Neural cell (in vitro differentiated cells): ENCODE measurements around the gene SLC13A3. TPM values are rescaled to one million over a fixed set of nuclear protein-coding genes. Genes with fewer than 3 reads are reported as not detected.

Experiments
- H2AFZ ChIP-seq: fragments of 200-600, 300-800 bp; sonication (generic), shearing (Covaris generic); 2 replicates; pipeline ENCODE4 v1.6.0; 2014; ENCODE audit warnings: low read depth, mild to moderate bottlenecking, antibody characterized with exemption, low read length, moderate library complexity
- H3F3A ChIP-seq: fragments of 200-600 bp; shearing (Covaris generic); 2 replicates; pipeline ENCODE4 v1.6.1; 2016; ENCODE audit warnings: mild to moderate bottlenecking, moderate library complexity, mixed read lengths, antibody characterized with exemption, low read length; ENCODE audit not compliant: insufficient read depth, poor library complexity, severe bottlenecking
- H3K27ac ChIP-seq: fragments of 200-600, 300-800 bp; sonication (generic), shearing (Covaris generic); 2 replicates; pipeline ENCODE4 v1.5.1; 2014; ENCODE audit warnings: mild to moderate bottlenecking, low read length, moderate library complexity
- H3K27me3 ChIP-seq: fragments of 300-800, 200-600 bp; sonication (generic), shearing (Covaris generic); 2 replicates; pipeline ENCODE4 v1.6.0; 2014; ENCODE audit warnings: mild to moderate bottlenecking, low read depth, low read length, moderate library complexity; ENCODE audit not compliant: insufficient read depth
- H3K36me3 ChIP-seq: fragments of 300-800, 200-600 bp; sonication (generic), shearing (Covaris generic); 2 replicates; pipeline ENCODE4 v1.5.1; 2014; ENCODE audit warnings: mild to moderate bottlenecking, antibody characterized with exemption, low read length, moderate library complexity; ENCODE audit not compliant: insufficient read depth
- H3K4me2 ChIP-seq: fragments of 300-800, 200-600 bp; sonication (generic), shearing (Covaris generic); 2 replicates; pipeline ENCODE4 v1.6.0; 2014; ENCODE audit warnings: mild to moderate bottlenecking, low read length
- H3K4me3 ChIP-seq: fragments of 300-800, 200-600 bp; sonication (generic), shearing (Covaris generic); 2 replicates; pipeline ENCODE4 v1.5.1; 2014; ENCODE audit warnings: mild to moderate bottlenecking, low read length, moderate library complexity
- H3K79me2 ChIP-seq: fragments of 200-600 bp; shearing (Covaris generic); replicated peaks from 2 replicates; pipeline ENCODE4 v1.6.0; 2014; ENCODE audit warnings: mild to moderate bottlenecking, low read length, moderate library complexity; ENCODE audit not compliant: insufficient read depth
- H3K9ac ChIP-seq: fragments of 300-800, 200-600 bp; sonication (generic), shearing (Covaris generic); 2 replicates; pipeline ENCODE4 v1.6.1; 2016; ENCODE audit warnings: mild to moderate bottlenecking, low read length, mixed read lengths
- H3K9me2 ChIP-seq: fragments of 200-600 bp; shearing (Covaris generic); 2 replicates; pipeline ENCODE4 v1.6.1; 2016; ENCODE audit warnings: mild to moderate bottlenecking, low read length, mixed read lengths; ENCODE audit not compliant: insufficient read depth
- H3K9me3 ChIP-seq: fragments of 200-600, 300-800 bp; sonication (generic), shearing (Covaris generic); 2 replicates; pipeline ENCODE4 v1.6.1; 2016; ENCODE audit warnings: mild to moderate bottlenecking, mixed run types, low read length, moderate library complexity, mixed read lengths
- H4K20me1 ChIP-seq: fragments of 200-600 bp; shearing (Covaris generic); 2 replicates; pipeline ENCODE4 v1.6.1; 2016; ENCODE audit warnings: mild to moderate bottlenecking, mixed run types; ENCODE audit not compliant: insufficient read depth
- EP300 ChIP-seq: fragments of 450-650 bp; conservative IDR thresholded peaks from 2 replicates; pipeline ENCODE4 v1.6.1; 2014; ENCODE audit warnings: antibody characterized with exemption, mild to moderate bottlenecking, moderate library complexity; ENCODE audit not compliant: poor library complexity, severe bottlenecking
- EZH2 ChIP-seq: fragments of 200-600, 300-800 bp; shearing (Covaris generic), sonication (generic); IDR thresholded peaks from 2 replicates; pipeline ENCODE4 v1.6.1; 2014; ENCODE audit warnings: antibody characterized with exemption, low read length, borderline replicate concordance, mild to moderate bottlenecking; ENCODE audit not compliant: insufficient read depth, poor library complexity, severe bottlenecking
- MXI1 ChIP-seq: fragments of 450-650 bp; conservative IDR thresholded peaks from 2 replicates; pipeline ENCODE4 v1.6.1; 2014; ENCODE audit warnings: antibody characterized with exemption, mild to moderate bottlenecking; ENCODE audit not compliant: poor library complexity, severe bottlenecking
- POLR2AphosphoS5 ChIP-seq: IDR thresholded peaks from 2 replicates; pipeline ENCODE4 v1.6.1; 2012
- RAD21 ChIP-seq: fragments of 450-650 bp; conservative IDR thresholded peaks from 2 replicates; pipeline ENCODE4 v1.6.1; 2014; ENCODE audit warnings: antibody characterized with exemption, mild to moderate bottlenecking, moderate library complexity
- SMC3 ChIP-seq: fragments of 450-650 bp; conservative IDR thresholded peaks from 2 replicates; pipeline ENCODE4 v1.6.1; 2014; ENCODE audit warnings: antibody characterized with exemption, mild to moderate bottlenecking, moderate library complexity; ENCODE audit not compliant: poor library complexity
- TAF1 ChIP-seq: IDR thresholded peaks from 2 replicates; pipeline ENCODE4 v1.6.1; 2012; ENCODE audit warnings: low read depth
- polyA plus RNA-seq: library from polyadenylated mRNA; depleted of rRNA; stranded (reverse); fragments of >200 nt; gene quantifications from 2 replicates; pipeline ENCODE4 v1.2.3, GENCODE V29; 2014
- TF ChIP-seq, protein P1 (sequence below): fragments of 450-650 bp; IDR thresholded peaks from 2 replicates; pipeline ENCODE4 v1.5.1; 2014; ENCODE audit warnings: antibody characterized with exemption, mild to moderate bottlenecking, moderate library complexity; ENCODE audit not compliant: poor library complexity, severe bottlenecking
- TF ChIP-seq, protein P2 (sequence below): IDR thresholded peaks from 2 replicates; pipeline ENCODE4 v1.6.1; 2012; ENCODE audit warnings: borderline replicate concordance

SLC13A3 gene
- polyA plus RNA-seq, 1 donor from 2014 or later: 5.5 TPM

DNA sequence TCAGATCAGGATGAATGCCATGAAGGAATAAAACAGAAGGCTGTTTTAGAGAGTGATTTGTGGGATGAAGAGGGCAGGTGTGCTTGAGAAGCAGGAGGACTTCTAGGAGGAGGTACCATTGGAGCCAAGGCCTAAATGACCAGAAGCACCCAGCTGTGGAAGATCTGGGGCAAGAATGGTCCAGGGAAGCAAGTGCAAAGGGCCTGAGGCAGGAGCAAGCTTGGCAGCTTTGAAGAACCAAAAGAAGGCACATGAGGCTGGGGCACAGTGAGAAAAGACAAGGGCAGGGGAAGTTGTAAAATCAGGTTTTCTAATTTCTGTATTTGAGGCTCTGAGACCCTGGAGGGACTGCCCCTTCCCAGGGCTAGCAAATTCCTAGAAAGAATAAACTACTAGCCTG lies 9.8 kb downstream of the SLC13A3 start:
- Histone ChIP-seq H3K9me3 (no peaks in the 10 kb centered on the region), H3K9ac (no peak overlapping the region), H3K27me3 (no peaks in the 10 kb centered on the region), H4K20me1 (no peaks in the 10 kb centered on the region), H3K4me2 (no peak overlapping the region), H3F3A (no peaks in the 10 kb centered on the region), H3K79me2 (no peaks in the 10 kb centered on the region), H3K4me3 (no peak overlapping the region), H2AFZ (no peak overlapping the region), H3K27ac (no peak overlapping the region), H3K9me2 (no peaks in the 10 kb centered on the region), H3K36me3 (no peaks in the 10 kb centered on the region)
- TF ChIP-seq EP300: no peak
- no peak for TF ChIP-seq SMC3
- TF ChIP-seq, protein P1, sequence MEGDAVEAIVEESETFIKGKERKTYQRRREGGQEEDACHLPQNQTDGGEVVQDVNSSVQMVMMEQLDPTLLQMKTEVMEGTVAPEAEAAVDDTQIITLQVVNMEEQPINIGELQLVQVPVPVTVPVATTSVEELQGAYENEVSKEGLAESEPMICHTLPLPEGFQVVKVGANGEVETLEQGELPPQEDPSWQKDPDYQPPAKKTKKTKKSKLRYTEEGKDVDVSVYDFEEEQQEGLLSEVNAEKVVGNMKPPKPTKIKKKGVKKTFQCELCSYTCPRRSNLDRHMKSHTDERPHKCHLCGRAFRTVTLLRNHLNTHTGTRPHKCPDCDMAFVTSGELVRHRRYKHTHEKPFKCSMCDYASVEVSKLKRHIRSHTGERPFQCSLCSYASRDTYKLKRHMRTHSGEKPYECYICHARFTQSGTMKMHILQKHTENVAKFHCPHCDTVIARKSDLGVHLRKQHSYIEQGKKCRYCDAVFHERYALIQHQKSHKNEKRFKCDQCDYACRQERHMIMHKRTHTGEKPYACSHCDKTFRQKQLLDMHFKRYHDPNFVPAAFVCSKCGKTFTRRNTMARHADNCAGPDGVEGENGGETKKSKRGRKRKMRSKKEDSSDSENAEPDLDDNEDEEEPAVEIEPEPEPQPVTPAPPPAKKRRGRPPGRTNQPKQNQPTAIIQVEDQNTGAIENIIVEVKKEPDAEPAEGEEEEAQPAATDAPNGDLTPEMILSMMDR: no peak
- TF ChIP-seq TAF1: no peak
- TF ChIP-seq RAD21: no peak
- no peak for TF ChIP-seq MXI1
- TF ChIP-seq, protein P2, sequence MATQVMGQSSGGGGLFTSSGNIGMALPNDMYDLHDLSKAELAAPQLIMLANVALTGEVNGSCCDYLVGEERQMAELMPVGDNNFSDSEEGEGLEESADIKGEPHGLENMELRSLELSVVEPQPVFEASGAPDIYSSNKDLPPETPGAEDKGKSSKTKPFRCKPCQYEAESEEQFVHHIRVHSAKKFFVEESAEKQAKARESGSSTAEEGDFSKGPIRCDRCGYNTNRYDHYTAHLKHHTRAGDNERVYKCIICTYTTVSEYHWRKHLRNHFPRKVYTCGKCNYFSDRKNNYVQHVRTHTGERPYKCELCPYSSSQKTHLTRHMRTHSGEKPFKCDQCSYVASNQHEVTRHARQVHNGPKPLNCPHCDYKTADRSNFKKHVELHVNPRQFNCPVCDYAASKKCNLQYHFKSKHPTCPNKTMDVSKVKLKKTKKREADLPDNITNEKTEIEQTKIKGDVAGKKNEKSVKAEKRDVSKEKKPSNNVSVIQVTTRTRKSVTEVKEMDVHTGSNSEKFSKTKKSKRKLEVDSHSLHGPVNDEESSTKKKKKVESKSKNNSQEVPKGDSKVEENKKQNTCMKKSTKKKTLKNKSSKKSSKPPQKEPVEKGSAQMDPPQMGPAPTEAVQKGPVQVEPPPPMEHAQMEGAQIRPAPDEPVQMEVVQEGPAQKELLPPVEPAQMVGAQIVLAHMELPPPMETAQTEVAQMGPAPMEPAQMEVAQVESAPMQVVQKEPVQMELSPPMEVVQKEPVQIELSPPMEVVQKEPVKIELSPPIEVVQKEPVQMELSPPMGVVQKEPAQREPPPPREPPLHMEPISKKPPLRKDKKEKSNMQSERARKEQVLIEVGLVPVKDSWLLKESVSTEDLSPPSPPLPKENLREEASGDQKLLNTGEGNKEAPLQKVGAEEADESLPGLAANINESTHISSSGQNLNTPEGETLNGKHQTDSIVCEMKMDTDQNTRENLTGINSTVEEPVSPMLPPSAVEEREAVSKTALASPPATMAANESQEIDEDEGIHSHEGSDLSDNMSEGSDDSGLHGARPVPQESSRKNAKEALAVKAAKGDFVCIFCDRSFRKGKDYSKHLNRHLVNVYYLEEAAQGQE: no peak
- no peak for TF ChIP-seq EZH2
- TF ChIP-seq POLR2AphosphoS5: no peak

DNA sequence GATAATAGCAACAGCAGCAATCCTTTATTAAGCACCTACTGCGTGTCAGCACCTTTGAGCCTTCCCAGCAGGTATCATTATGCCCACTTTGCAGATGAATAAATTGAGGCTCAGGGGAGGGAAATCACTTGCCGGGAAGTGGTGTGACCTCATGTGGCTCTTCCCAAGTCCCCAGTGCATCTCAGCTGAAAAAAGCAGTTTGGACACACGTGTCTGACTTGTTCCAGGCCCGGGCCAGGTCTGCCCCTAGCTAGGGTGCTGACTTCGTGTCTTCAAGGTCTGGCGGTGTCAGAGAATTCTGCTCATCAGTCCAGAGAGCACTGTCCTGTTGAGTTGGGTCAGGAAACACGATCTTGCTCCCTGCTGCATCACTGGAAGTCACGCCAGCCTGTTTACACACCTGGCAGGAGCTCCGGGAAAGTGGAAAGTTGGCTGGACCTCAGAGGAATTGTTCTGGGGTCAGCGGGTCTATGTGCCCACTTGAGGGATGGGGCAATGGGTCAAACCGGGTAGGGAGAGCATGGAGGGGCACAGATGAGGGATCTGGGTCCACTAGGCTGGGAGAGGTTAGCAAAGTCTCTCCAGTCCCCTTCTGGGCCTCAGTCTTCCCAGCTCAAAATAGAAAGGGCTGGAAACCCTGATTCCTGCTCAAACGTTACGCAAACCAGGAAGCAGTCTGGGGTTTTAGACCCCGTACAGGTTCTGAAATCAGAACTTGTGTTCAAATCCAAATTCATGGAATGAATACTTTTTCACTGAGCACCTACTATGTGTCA lies 10.5 kb downstream of the SLC13A3 start:
- no peak overlapping the region for H3K4me3 ChIP-seq
- H3K9me3 ChIP-seq: no peaks in the 10 kb centered on the region
- H3K27me3 ChIP-seq: no peaks in the 10 kb centered on the region
- H3K9me2 ChIP-seq: no peaks in the 10 kb centered on the region
- H2AFZ ChIP-seq: no peak overlapping the region
- no peak overlapping the region for H3K9ac ChIP-seq
- H3K79me2 ChIP-seq: no peaks in the 10 kb centered on the region
- H3F3A ChIP-seq: no peaks in the 10 kb centered on the region
- no peak for TF ChIP-seq TAF1
- no peak for TF ChIP-seq POLR2AphosphoS5
- no peak for TF ChIP-seq EP300
- TF ChIP-seq RAD21: no peak
- TF ChIP-seq, protein P1: no peak
- TF ChIP-seq, protein P2: no peak
- no peak for TF ChIP-seq EZH2
- TF ChIP-seq SMC3: no peak
- no peak for TF ChIP-seq MXI1
- H3K36me3 ChIP-seq: no peaks in the 10 kb centered on the region
- no peaks in the 10 kb centered on the region for H4K20me1 ChIP-seq
- no peak overlapping the region for H3K4me2 ChIP-seq
- no peak overlapping the region for H3K27ac ChIP-seq
